SU-DHL-6 (cell line): ENCODE measurements around the gene DDX39B.

Experiments
- H2AFZ ChIP-seq: fragments of 200-600 bp; sonication (generic); 2 replicates; pipeline ENCODE4 v1.6.1; 2014; ENCODE audit warnings: low read depth, mild to moderate bottlenecking, moderate library complexity, mixed read lengths, antibody characterized with exemption, low read length; ENCODE audit not compliant: severe bottlenecking
- H3F3A ChIP-seq: fragments of 200-600 bp; shearing (Covaris generic); 2 replicates; pipeline ENCODE4 v1.6.0; 2016; ENCODE audit warnings: antibody characterized with exemption, mild to moderate bottlenecking; ENCODE audit not compliant: insufficient read depth
- H3K27ac ChIP-seq: fragments of 200-600 bp; sonication (generic); 2 replicates; pipeline ENCODE4 v1.5.1; 2016; ENCODE audit warnings: low read depth, mild to moderate bottlenecking, low read length, moderate library complexity, mixed read lengths
- H3K27me3 ChIP-seq: fragments of 200-600 bp; sonication (generic), shearing (Covaris generic); 2 replicates; pipeline ENCODE4 v1.6.0; 2014; ENCODE audit warnings: mild to moderate bottlenecking, low read length
- H3K36me3 ChIP-seq: fragments of 200-600 bp; sonication (generic); 2 replicates; pipeline ENCODE4 v1.6.1; 2014; ENCODE audit warnings: mild to moderate bottlenecking, low read length, mixed read lengths
- H3K4me2 ChIP-seq: fragments of 300-600, 200-600 bp; shearing (Covaris generic), sonication (generic); 2 replicates; pipeline ENCODE4 v1.6.0; 2014; ENCODE audit warnings: low read length, low read depth, mild to moderate bottlenecking; ENCODE audit not compliant: poor library complexity, severe bottlenecking
- H3K4me3 ChIP-seq: fragments of 200-600 bp; sonication (generic); 2 replicates; pipeline ENCODE4 v1.5.1; 2014; ENCODE audit warnings: antibody characterized with exemption, low read length, mild to moderate bottlenecking, mixed read lengths; ENCODE audit not compliant: insufficient read depth, poor library complexity, severe bottlenecking
- H3K79me2 ChIP-seq: fragments of 200-600 bp; sonication (generic); 2 replicates; pipeline ENCODE4 v1.6.1; 2014; ENCODE audit warnings: mild to moderate bottlenecking, low read length, moderate library complexity; ENCODE audit not compliant: insufficient read depth
- H3K9ac ChIP-seq: fragments of 200-600 bp; sonication (generic); 2 replicates; pipeline ENCODE4 v1.7.0; 2014; ENCODE audit warnings: mild to moderate bottlenecking, low read length
- H3K9me2 ChIP-seq: fragments of 200-600 bp; sonication (generic); replicated peaks from 2 replicates; pipeline ENCODE4 v1.6.1; 2014; ENCODE audit warnings: low read length; ENCODE audit not compliant: insufficient read depth
- H3K9me3 ChIP-seq: fragments of 200-600 bp; sonication (generic); 2 replicates; pipeline ENCODE4 v1.6.1; 2014; ENCODE audit warnings: low read length, mixed read lengths; ENCODE audit not compliant: insufficient read depth
- H4K20me1 ChIP-seq: fragments of 200-600 bp; sonication (generic); 2 replicates; pipeline ENCODE4 v1.6.1; 2014; ENCODE audit warnings: low read depth, mild to moderate bottlenecking, antibody characterized with exemption, low read length, moderate library complexity, mixed read lengths
- CTCF ChIP-seq: fragments of 200-600 bp; sonication (generic); IDR thresholded peaks from one replicate; pipeline ENCODE4 v1.5.1; 2017; ENCODE audit warnings: antibody characterized with exemption, mild to moderate bottlenecking, low read length, moderate library complexity; ENCODE audit not compliant: insufficient read depth, poor library complexity, severe bottlenecking
- EZH2phosphoT487 ChIP-seq: fragments of 200-600 bp; sonication (generic), shearing (Covaris generic); conservative IDR thresholded peaks from 2 replicates; pipeline ENCODE4 v1.6.1; 2018; ENCODE audit warnings: mild to moderate bottlenecking, antibody characterized with exemption, low read length, moderate library complexity, mixed read lengths

DDX39B gene

GRCh38 chr6:31560697-31561058, 18.9 kb upstream of the DDX39B start:
- peak overlapping the region; percentile 94 for H3K27ac ChIP-seq
- H3K9me2 ChIP-seq, result no peaks in the 10 kb centered on the region
- peaks cover 78% of the 10 kb centered on the region for H3F3A ChIP-seq
- H3K4me3 ChIP-seq, result peak overlapping the region; percentile 0
- no peak overlapping the region for H2AFZ ChIP-seq
- H3K9me3 ChIP-seq, result no peaks in the 10 kb centered on the region
- H3K36me3 ChIP-seq, result no peaks in the 10 kb centered on the region
- H3K4me2 ChIP-seq, result peak overlapping the region; percentile 77
- H3K79me2 ChIP-seq, result peaks cover 8% of the 10 kb centered on the region; the same call in 1 of the 2 replicates
- H3K27me3 ChIP-seq, result no peaks in the 10 kb centered on the region
- H3K9ac ChIP-seq, result peak overlapping the region; percentile 69
- TF ChIP-seq CTCF, result no peak
- TF ChIP-seq EZH2phosphoT487, result no peak
- H4K20me1 ChIP-seq, result no peaks in the 10 kb centered on the region

GRCh38 chr6:31559958-31560696, 18.3 kb upstream of the DDX39B start:
- H3K4me2 ChIP-seq, result peak overlapping the region; percentile 77
- H3K27ac ChIP-seq, result peak overlapping the region; percentile 94
- peak overlapping the region; percentile 41 for H3K4me3 ChIP-seq

DNA sequence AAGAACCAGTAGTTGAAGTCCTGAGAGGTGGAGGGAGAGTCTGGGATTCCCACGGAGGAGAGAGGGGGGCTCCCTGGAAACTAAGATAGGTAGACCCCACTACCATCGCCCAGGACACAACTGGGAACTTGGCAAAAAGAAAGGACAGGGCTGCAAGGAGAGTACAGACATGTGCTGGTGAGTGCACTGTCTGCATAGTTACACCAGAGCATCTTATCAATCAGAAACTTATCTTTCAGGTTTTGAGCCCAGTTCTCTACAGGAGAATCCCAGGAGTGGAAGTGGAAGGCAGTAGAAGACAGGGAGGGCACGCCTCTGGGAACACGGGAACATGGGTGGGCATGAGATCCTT, 17.8 kb upstream of the DDX39B start:
- Histone ChIP-seq H3K79me2 (peaks cover 12% of the 10 kb centered on the region; the same call in 1 of the 2 replicates), H4K20me1 (no peaks in the 10 kb centered on the region), H3K9me3 (no peaks in the 10 kb centered on the region), H3K27me3 (no peaks in the 10 kb centered on the region), H3K27ac (peak overlapping the region; percentile 94), H3K4me3 (peak overlapping the region; percentile 41), H3K4me2 (peak overlapping the region; percentile 77), H3F3A (peaks cover 76% of the 10 kb centered on the region), H3K9ac (peak overlapping the region; percentile 69), H3K9me2 (no peaks in the 10 kb centered on the region), H3K36me3 (no peaks in the 10 kb centered on the region), H2AFZ (no peak overlapping the region)
- TF ChIP-seq EZH2phosphoT487 (no peak), CTCF (no peak)

More at GRCh38 chr6:31559958-31560696, 18.3 kb upstream of the DDX39B start:
- Histone ChIP-seq H4K20me1 (no peaks in the 10 kb centered on the region), H3K9me3 (no peaks in the 10 kb centered on the region), H3K9ac (peak overlapping the region; percentile 69), H3K79me2 (peaks cover 8% of the 10 kb centered on the region; the same call in 1 of the 2 replicates), H2AFZ (no peak overlapping the region), H3K27me3 (no peaks in the 10 kb centered on the region), H3K36me3 (no peaks in the 10 kb centered on the region), H3K9me2 (no peaks in the 10 kb centered on the region), H3F3A (peaks cover 73% of the 10 kb centered on the region)
- TF ChIP-seq EZH2phosphoT487 (no peak), CTCF (no peak)
